ENCODE results near the gene FRMD4A. TPM values are rescaled to one million over a fixed set of nuclear protein-coding genes. Genes with fewer than 3 reads are reported as not detected.

FRMD4A gene
- total and polyA plus RNA-seq, 2 of the 4 experiments (the other 2 are of a cell fraction): 30.3 to 68.8 TPM

- Histone ChIP-seq H4K5ac (ENCODE audit: low read depth, low read length) (no peak overlapping the region), H3K9me1 (ENCODE audit: insufficient read depth, low read length) (no peaks in the 10 kb centered on the region), H3K79me1 (ENCODE audit: low read depth in 1 of 2, low read length in 2 of 2) (no peaks in the 10 kb centered on the region), H3K36me3 (ENCODE audit: control insufficient read depth, insufficient read depth, low read length) (no peaks in the 10 kb centered on the region), H2AK9ac (replicated peaks; ENCODE audit: low read depth, low read length, poor library complexity) (no peak overlapping the region), H3K4me1 (ENCODE audit: control insufficient read depth, insufficient read depth, low read length) (no peaks in the 10 kb centered on the region), H3K27me3 (ENCODE audit: control insufficient read depth, insufficient read depth, low read length) (peaks cover 10% of the 10 kb centered on the region), H4K91ac (ENCODE audit: insufficient read depth, low read depth, low read length) (no peak overlapping the region), H2AFZ (replicated peaks; ENCODE audit: low read length, poor library complexity) (no peak overlapping the region), H3K18ac (ENCODE audit: low read depth, low read length) (no peak overlapping the region), H3K9ac (ENCODE audit: low read depth, low read length) (no peak overlapping the region), H3K27ac (ENCODE audit: insufficient read depth, low read length) (no peak overlapping the region), H3K56ac (ENCODE audit: extremely low read depth, insufficient read depth, low read length) (no peak overlapping the region), H4K20me1 (ENCODE audit: insufficient read depth, low read length) (no peaks in the 10 kb centered on the region), H2BK120ac (ENCODE audit: low read depth, low read length) (no peak overlapping the region), H2BK5ac (ENCODE audit: low read depth, low read length, poor library complexity, severe bottlenecking) (no peak overlapping the region), H3K14ac (replicated peaks; ENCODE audit: low read depth, low read length) (no peak overlapping the region), H3K9me3 (ENCODE audit: control insufficient read depth, insufficient read depth, low read length) (no peaks in the 10 kb centered on the region), H3K23ac (ENCODE audit: low read depth, low read length) (no peak overlapping the region), H3K4me3 (ENCODE audit: insufficient read depth, low read depth, low read length) (no peak overlapping the region), H2BK20ac (ENCODE audit: low read depth, low read length) (no peak overlapping the region), H3K4me2 (ENCODE audit: low read depth, low read length) (no peak overlapping the region), H4K8ac (ENCODE audit: low read depth in 2 of 2, low read length in 2 of 2) (no peak overlapping the region), H3K4ac (ENCODE audit: low read depth, low read length) (no peak overlapping the region), H2AK5ac (ENCODE audit: low read depth, low read length) (no peak overlapping the region), H2BK15ac (ENCODE audit: low read depth, low read length) (no peak overlapping the region)
- WGBS, 2 experiments (ENCODE audit: extremely low coverage in 2 of 2, insufficient read length in 1 of 2): 100% methylated on average over 1 of the region's 2 CpGs; no CpG with 5 or more reads in 1 of the 2 experiments
- ChIA-PET CTCF (no interaction called here), POLR2A (ENCODE audit: unreplicated experiment) (no interaction called here)
- no peak for ATAC-seq (ENCODE audit: low read depth)
- BruUV-seq (replicated peaks): no TSS peak
- in situ Hi-C loops (cut with MboI; ENCODE audit: low sequenced_read_pairs) (no loop called here), intact Hi-C loops (cut with micrococcal nuclease) (no loop called here), dilution Hi-C loops (cut with HindIII; ENCODE audit: low sequenced_read_pairs, unreplicated experiment) (no loop called here)
- no peak for TF ChIP-seq BHLHE40 (IDR thresholded peaks at IDR 0.05; ENCODE audit: low read depth, low read length)
- TF ChIP-seq MAFK (IDR thresholded peaks at IDR 0.05; ENCODE audit: low read depth, low read length): no peak
- TF ChIP-seq CTCF (conservative IDR thresholded peaks at IDR 0.05; ENCODE audit: low read depth, low read length): no peak
- TF ChIP-seq MXI1 (IDR thresholded peaks at IDR 0.05; ENCODE audit: borderline replicate concordance, low read depth, low read length): no peak
- TF ChIP-seq CEBPB (IDR thresholded peaks at IDR 0.05; ENCODE audit: low read depth, low read length): no peak
- TF ChIP-seq ELK1 (IDR thresholded peaks at IDR 0.05; ENCODE audit: borderline replicate concordance, low read depth, low read length): no peak
- TF ChIP-seq SMC3 (IDR thresholded peaks at IDR 0.05; ENCODE audit: low read depth, low read length): no peak
- TF ChIP-seq RFX5 (IDR thresholded peaks at IDR 0.05; ENCODE audit: low read depth, low read length): no peak
- no peak for TF ChIP-seq FOS (IDR thresholded peaks at IDR 0.05; ENCODE audit: low read depth, low read length)
- no peak for TF ChIP-seq POLR2A (IDR thresholded peaks at IDR 0.05; ENCODE audit: low read depth, low read length)
- no peak for DNase-seq
These were observed 215.9 kb downstream of the FRMD4A start for GRCh38 chr10:14114791-14115190.

All from IMR-90 (cell line).